HUES48 (cell line): ENCODE data around the gene TJP3.

Source experiments
- H3K27ac ChIP-seq: one replicate; pipeline ENCODE4 v1.7.0; 2013; ENCODE audit warnings: low read depth, low read length, inconsistent platforms
- H3K27me3 ChIP-seq: 2 replicates; pipeline ENCODE4 v1.6.1; 2013; ENCODE audit warnings: mild to moderate bottlenecking, low read length; ENCODE audit not compliant: control insufficient read depth, insufficient read depth
- H3K36me3 ChIP-seq: 2 replicates; pipeline ENCODE4 v1.6.1; 2013; ENCODE audit warnings: low read length; ENCODE audit not compliant: control insufficient read depth, insufficient read depth
- H3K4me1 ChIP-seq: 2 replicates; pipeline ENCODE4 v1.6.1; 2013; ENCODE audit warnings: mild to moderate bottlenecking, low read length; ENCODE audit not compliant: control insufficient read depth, insufficient read depth
- H3K4me3 ChIP-seq: 2 replicates; pipeline ENCODE4 v1.5.1; 2013; ENCODE audit warnings: mild to moderate bottlenecking, low read depth, low read length
- H3K9ac ChIP-seq: 2 replicates; pipeline ENCODE4 v1.6.1; 2013; ENCODE audit warnings: mild to moderate bottlenecking, low read depth, low read length, moderate library complexity
- H3K9me3 ChIP-seq: 2 replicates; pipeline ENCODE4 v1.6.1; 2013; ENCODE audit warnings: low read length; ENCODE audit not compliant: control insufficient read depth, insufficient read depth

Gene TJP3

GRCh38 chr19:3793799-3794198 is 85.6 kb downstream of the TJP3 start:
- Histone ChIP-seq H3K4me1 (no peaks in the 10 kb centered on the region), H3K4me3 (no peak overlapping the region), H3K9me3 (no peaks in the 10 kb centered on the region), H3K9ac (no peak overlapping the region), H3K27ac (no peak overlapping the region), H3K36me3 (no peaks in the 10 kb centered on the region), H3K27me3 (no peaks in the 10 kb centered on the region)

- Histone ChIP-seq H3K4me3 (no peak overlapping the region), H3K36me3 (no peaks in the 10 kb centered on the region), H3K9me3 (no peaks in the 10 kb centered on the region), H3K4me1 (no peaks in the 10 kb centered on the region), H3K9ac (no peak overlapping the region), H3K27me3 (peaks cover 11% of the 10 kb centered on the region), H3K27ac (no peak overlapping the region)
These were observed 88.2 kb downstream of the TJP3 start for GRCh38 chr19:3796358-3796757.

GRCh38 chr19:3798137-3798536 is 90.0 kb downstream of the TJP3 start:
- H3K36me3 ChIP-seq: no peaks in the 10 kb centered on the region
- H3K4me1 ChIP-seq: peaks cover 5% of the 10 kb centered on the region; the same call in 1 of the 2 replicates
- no peak overlapping the region for H3K4me3 ChIP-seq
- no peaks in the 10 kb centered on the region for H3K9me3 ChIP-seq
- peaks cover 21% of the 10 kb centered on the region for H3K27me3 ChIP-seq
- no peak overlapping the region for H3K27ac ChIP-seq
- H3K9ac ChIP-seq: no peak overlapping the region
